Measurements from ENCODE around the gene LCE4A.

The LCE4A gene

GRCh38 chr1:152745765-152746444 lies 37.9 kb downstream of the LCE4A start:
- DNase-seq (ENCODE audit: low read depth in 2 of 2): no peak

GRCh38 chr1:152747831-152748230 lies 39.9 kb downstream of the LCE4A start:
- DNase-seq (ENCODE audit: low read depth in 2 of 2): no peak

- DNase-seq (ENCODE audit: low read depth in 2 of 2): no peak
Observed at GRCh38 chr1:152752225-152752624, 44.3 kb downstream of the LCE4A start.

- no peak for DNase-seq (ENCODE audit: low read depth in 2 of 2)
Observed at GRCh38 chr1:152753586-152753985, 45.6 kb downstream of the LCE4A start.

- DNase-seq (ENCODE audit: low read depth in 2 of 2): no peak
Observed at GRCh38 chr1:152756872-152757271, 48.9 kb downstream of the LCE4A start.

- DNase-seq (ENCODE audit: low read depth in 2 of 2): no peak
Observed at GRCh38 chr1:152757747-152758146, 49.8 kb downstream of the LCE4A start, which contains the start of gene KPRP. KPRP (plus strand) TSS chr1:152758025; CDS start chr1:152759589, 1,564 bp downstream.

- no peak for DNase-seq (ENCODE audit: low read depth in 2 of 2)
Observed at GRCh38 chr1:152758636-152759035, 50.7 kb downstream of the LCE4A start.
